ENCODE data around the gene ZC3H4. TPM values are rescaled to one million over a fixed set of nuclear protein-coding genes. Genes with fewer than 3 reads are reported as not detected.

The ZC3H4 gene
- total and polyA plus RNA-seq, 9 of the 15 experiments (the other 6 are each of a cell fraction or from before 2014, with no cell fraction given) = 2.2 to 75.6 (median 18.3) TPM

DNA sequence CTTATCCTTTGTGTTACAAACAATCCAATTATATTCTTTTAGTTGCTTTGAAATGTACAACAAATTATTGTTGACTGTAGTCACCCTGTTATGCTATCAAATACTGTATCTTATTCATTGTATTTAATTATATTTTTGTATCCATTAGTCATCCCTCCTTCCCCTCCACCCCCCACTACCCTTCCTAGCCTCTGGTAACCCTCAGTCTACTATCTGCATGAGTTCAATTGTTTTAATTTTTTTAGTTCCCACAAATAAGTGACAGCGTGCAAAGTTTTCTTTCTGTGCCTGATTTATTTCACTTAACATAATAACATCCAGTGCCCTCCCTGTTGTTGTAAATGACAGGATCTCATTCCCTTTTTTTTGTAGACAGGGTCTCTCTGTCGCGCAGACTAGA is 21.6 kb upstream of the ZC3H4 start:
- POLR2A ChIA-PET = interaction anchor here (0.9 to 12.1 kb wide), 3 partner anchors 11 to 22 kb away, joined by 3 to 109 read pairs (median 5); partner anchors contain the start of gene ZC3H4
- H3K4me1 ChIP-seq (replicated peaks in 1 of 2; ENCODE audit: control insufficient read depth in 2 of 2, insufficient read depth in 2 of 2, low read length in 2 of 2) = peaks cover 20 to 37% of the 10 kb centered on the region in 2 experiments; a peak in 4 of 5 replicates
- intact Hi-C loops (cut with micrococcal nuclease) = no loop called here

DNA sequence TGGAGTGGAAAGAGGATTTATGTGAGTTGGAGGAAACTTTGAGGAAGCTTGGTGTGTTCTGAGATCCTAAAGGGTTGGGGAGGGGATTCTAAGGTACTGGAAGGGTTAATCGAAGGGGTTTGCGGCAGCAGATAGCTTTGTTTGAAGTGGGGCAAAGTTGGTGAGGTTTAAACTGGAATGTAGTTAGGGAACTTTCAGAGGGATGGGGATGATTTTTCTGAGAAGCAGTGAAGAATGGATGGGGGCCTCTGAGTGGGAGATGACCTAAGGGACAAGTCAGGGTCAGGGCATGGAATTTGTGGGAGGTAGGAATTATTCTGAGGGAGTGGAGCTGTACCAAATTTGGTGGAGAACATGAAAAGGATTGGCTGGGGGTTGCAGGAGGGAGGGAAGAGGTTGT is 21.0 kb upstream of the ZC3H4 start:
- in situ Hi-C loops (cut with MboI) = no loop called here
- H3K27ac ChIP-seq (ENCODE audit: extremely low read depth, low read depth, low read length) = no peak overlapping the region
- H3K4me3 ChIP-seq = no peak overlapping the region
- ChIA-PET CTCF (ENCODE audit: low intra/inter-chr PET ratio) (no interaction called here), POLR2A (interaction anchor here (0.9 to 12.1 kb wide), 2 partner anchors 11 to 18 kb away, joined by 3 to 109 read pairs; no protein-coding TSS in a partner anchor)
- H3K79me2 ChIP-seq (ENCODE audit: control insufficient read depth, insufficient read depth, low read length) = peaks cover 89% of the 10 kb centered on the region
- intact Hi-C loops (cut with micrococcal nuclease) = loop anchor here (5.0 kb wide), 1 partner anchor 282 kb away; the partner anchor contains the start of gene AP2S1
- H3K36me3 ChIP-seq (ENCODE audit: control insufficient read depth, insufficient read depth, low read length) = peaks cover 63% of the 10 kb centered on the region
- ATAC-seq (no peak), DNase-seq (ENCODE audit: extremely low read depth in 1 of 4, low spot score in 3 of 4) (no peak), FAIRE-seq (no peak)
- no peaks in the 10 kb centered on the region for H3K27me3 ChIP-seq (ENCODE audit: control insufficient read depth in 2 of 2, insufficient read depth in 2 of 2, low read length in 2 of 2)
- peaks cover 20 to 37% of the 10 kb centered on the region in 2 experiments; a peak in 4 of 5 replicates for H3K4me1 ChIP-seq (replicated peaks in 1 of 2; ENCODE audit: control insufficient read depth in 2 of 2, insufficient read depth in 2 of 2, low read length in 2 of 2)
- peak overlapping the region; percentile 9 to 70; a peak in 2 of 4 replicates for H3K9ac ChIP-seq (ENCODE audit: insufficient read depth in 1 of 2, low read depth in 2 of 2, low read length in 2 of 2)
- peak overlapping the region; percentile 27; the same call in 1 of the 2 replicates for H3K4me2 ChIP-seq (ENCODE audit: insufficient read depth, low read length)
- peaks cover 7% of the 10 kb centered on the region for H3K9me3 ChIP-seq (replicated peaks; ENCODE audit: control insufficient read depth, insufficient read depth, low read depth, low read length)
- no peaks in the 10 kb centered on the region for H3K9me1 ChIP-seq (ENCODE audit: control insufficient read depth, insufficient read depth, low read length)
- 86% methylated on average over 2 of the region's 2 CpGs for WGBS (ENCODE audit: insufficient coverage, low coverage, missing lambda C conversion rate)
- H4K20me1 ChIP-seq (replicated peaks; ENCODE audit: control insufficient read depth, insufficient read depth, low read length) = no peaks in the 10 kb centered on the region; the same call in 1 of the 2 replicates
- no peak overlapping the region for H2AFZ ChIP-seq (ENCODE audit: low read depth, low read length)
- BruUV-seq (replicated peaks) = no TSS peak
- no peak for TF ChIP-seq TAF7 (tag; IDR thresholded peaks at IDR 0.05)
- no peak for TF ChIP-seq ZNF77 (CRISPR knock-in tag; IDR thresholded peaks at IDR 0.05)
- no peak for TF ChIP-seq PHB (CRISPR knock-in tag; IDR thresholded peaks at IDR 0.05)
- TF ChIP-seq, protein P1, sequence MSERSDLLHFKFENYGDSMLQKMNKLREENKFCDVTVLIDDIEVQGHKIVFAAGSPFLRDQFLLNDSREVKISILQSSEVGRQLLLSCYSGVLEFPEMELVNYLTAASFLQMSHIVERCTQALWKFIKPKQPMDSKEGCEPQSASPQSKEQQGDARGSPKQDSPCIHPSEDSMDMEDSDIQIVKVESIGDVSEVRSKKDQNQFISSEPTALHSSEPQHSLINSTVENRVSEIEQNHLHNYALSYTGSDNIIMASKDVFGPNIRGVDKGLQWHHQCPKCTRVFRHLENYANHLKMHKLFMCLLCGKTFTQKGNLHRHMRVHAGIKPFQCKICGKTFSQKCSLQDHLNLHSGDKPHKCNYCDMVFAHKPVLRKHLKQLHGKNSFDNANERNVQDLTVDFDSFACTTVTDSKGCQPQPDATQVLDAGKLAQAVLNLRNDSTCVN (CRISPR knock-in tag; IDR thresholded peaks at IDR 0.05) = 0 out of 2 replicates have a peak, but pooled peaks have one; percentile 28

More for the DNA sequence above, 21.6 kb upstream of the ZC3H4 start:
- Histone ChIP-seq H2AFZ (ENCODE audit: low read depth, low read length) (no peak overlapping the region), H3K9me1 (ENCODE audit: control insufficient read depth, insufficient read depth, low read length) (no peaks in the 10 kb centered on the region), H3K4me3 (no peak overlapping the region), H3K4me2 (ENCODE audit: insufficient read depth, low read length) (no peak overlapping the region), H3K36me3 (ENCODE audit: control insufficient read depth, insufficient read depth, low read length) (peaks cover 63% of the 10 kb centered on the region), H3K9ac (ENCODE audit: insufficient read depth in 1 of 2, low read depth in 2 of 2, low read length in 2 of 2) (no peak overlapping the region), H3K27me3 (ENCODE audit: control insufficient read depth in 2 of 2, insufficient read depth in 2 of 2, low read length in 2 of 2) (no peaks in the 10 kb centered on the region), H4K20me1 (replicated peaks; ENCODE audit: control insufficient read depth, insufficient read depth, low read length) (no peaks in the 10 kb centered on the region; the same call in 1 of the 2 replicates), H3K9me3 (replicated peaks; ENCODE audit: control insufficient read depth, insufficient read depth, low read depth, low read length) (peaks cover 3% of the 10 kb centered on the region), H3K27ac (ENCODE audit: extremely low read depth, low read depth, low read length) (no peak overlapping the region), H3K79me2 (ENCODE audit: control insufficient read depth, insufficient read depth, low read length) (peaks cover 94% of the 10 kb centered on the region)
- CTCF ChIA-PET (ENCODE audit: low intra/inter-chr PET ratio) = no interaction called here
- WGBS (ENCODE audit: insufficient coverage, low coverage, missing lambda C conversion rate) = 86% methylated on average over 3 of the region's 3 CpGs
- in situ Hi-C loops (cut with MboI) = no loop called here
- BruUV-seq (replicated peaks) = no TSS peak
- ATAC-seq (no peak), FAIRE-seq (no peak), DNase-seq (ENCODE audit: extremely low read depth in 1 of 4, low spot score in 3 of 4) (no peak)
- TF ChIP-seq TBL1XR1 (IDR thresholded peaks at IDR 0.05; ENCODE audit: low read length in 2 of 2) (no peak), RBFOX2 (IDR thresholded peaks at IDR 0.05; ENCODE audit: low read depth, low read length) (peak; percentile 9; the same call in 1 of the 2 replicates)
